Bronchial epithelial cell (primary cell): ENCODE measurements around the gene RAB3D. TPM values are rescaled to one million over a fixed set of nuclear protein-coding genes. Genes with fewer than 3 reads are reported as not detected.
"Not testable (repeated sequence)": the region's sequence is repeated elsewhere in the genome, so short reads cannot be mapped to it uniquely, and the experiment has no call there.

Experiments
- DNase-seq: peaks from one replicate; pipeline ENCODE4 v3.0.0-alpha.2; 2010; ENCODE audit warnings: low read depth
- FAIRE-seq: peaks from 2 replicates; lab custom pipeline; 2011; peaks lifted over from hg19 to GRCh38; lab: Jason Lieb, UNC
- H3K27me3 ChIP-seq: 2 replicates; pipeline ENCODE4 v1.5.1; 2011; ENCODE audit warnings: low read length; ENCODE audit not compliant: control insufficient read depth, insufficient read depth
- H3K36me3 ChIP-seq: 2 replicates; pipeline ENCODE4 v1.5.1; 2011; ENCODE audit warnings: low read length; ENCODE audit not compliant: control insufficient read depth, insufficient read depth
- H3K4me3 ChIP-seq: 2 replicates; pipeline ENCODE4 v1.5.1; 2011; ENCODE audit warnings: mild to moderate bottlenecking, low read depth, low read length, control low read depth
- total RNA-seq: library from RNA; depleted of rRNA; stranded (reverse); fragments of >200 nt; gene quantifications from 2 replicates; pipeline ENCODE4 v1.2.1, GENCODE V29; 2014
- TF ChIP-seq, protein P1 (sequence below): IDR thresholded peaks from 2 replicates; pipeline ENCODE4 v1.5.1; 2011; ENCODE audit warnings: mild to moderate bottlenecking, moderate library complexity, low read length, control low read depth, inconsistent platforms; ENCODE audit not compliant: insufficient read depth, severe bottlenecking

The RAB3D gene
- total RNA-seq, 1 donor from 2014 or later: 37.4 TPM

DNA sequence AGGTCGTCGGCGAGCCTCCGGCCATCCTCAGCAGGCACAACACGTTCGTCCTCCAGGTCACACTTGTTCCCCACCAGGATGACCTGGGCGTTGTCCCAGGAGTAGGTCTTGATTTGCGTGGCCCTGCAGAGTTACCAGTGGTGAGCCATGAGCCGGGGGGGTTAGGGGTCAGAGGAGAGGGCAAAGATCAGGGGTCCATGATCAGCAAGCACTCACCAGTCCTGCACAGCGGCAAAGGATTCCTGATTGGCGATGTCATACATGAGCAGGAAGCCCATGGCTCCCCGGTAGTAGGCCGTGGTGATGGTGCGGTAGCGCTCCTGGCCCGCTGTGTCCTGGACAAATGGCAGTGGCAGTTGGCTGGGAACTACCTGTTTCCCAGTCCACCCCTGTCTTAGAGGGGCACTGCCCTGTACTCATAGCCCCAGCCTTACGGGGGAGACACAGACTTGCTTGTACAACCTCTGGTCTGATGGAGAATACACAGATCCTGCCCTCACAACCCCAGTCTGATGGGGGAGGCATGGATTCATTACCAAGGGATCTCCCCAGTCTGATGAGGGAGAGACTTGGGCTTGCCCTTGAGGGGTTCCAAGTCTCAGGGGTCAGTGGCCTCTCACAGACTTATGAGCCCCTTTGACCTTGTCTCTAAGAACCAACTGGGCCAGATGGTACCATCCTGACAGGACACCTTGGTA, 3.9 kb downstream of the RAB3D start:
- H3K27me3 ChIP-seq: no peaks in the 10 kb centered on the region
- TF ChIP-seq, protein P1, sequence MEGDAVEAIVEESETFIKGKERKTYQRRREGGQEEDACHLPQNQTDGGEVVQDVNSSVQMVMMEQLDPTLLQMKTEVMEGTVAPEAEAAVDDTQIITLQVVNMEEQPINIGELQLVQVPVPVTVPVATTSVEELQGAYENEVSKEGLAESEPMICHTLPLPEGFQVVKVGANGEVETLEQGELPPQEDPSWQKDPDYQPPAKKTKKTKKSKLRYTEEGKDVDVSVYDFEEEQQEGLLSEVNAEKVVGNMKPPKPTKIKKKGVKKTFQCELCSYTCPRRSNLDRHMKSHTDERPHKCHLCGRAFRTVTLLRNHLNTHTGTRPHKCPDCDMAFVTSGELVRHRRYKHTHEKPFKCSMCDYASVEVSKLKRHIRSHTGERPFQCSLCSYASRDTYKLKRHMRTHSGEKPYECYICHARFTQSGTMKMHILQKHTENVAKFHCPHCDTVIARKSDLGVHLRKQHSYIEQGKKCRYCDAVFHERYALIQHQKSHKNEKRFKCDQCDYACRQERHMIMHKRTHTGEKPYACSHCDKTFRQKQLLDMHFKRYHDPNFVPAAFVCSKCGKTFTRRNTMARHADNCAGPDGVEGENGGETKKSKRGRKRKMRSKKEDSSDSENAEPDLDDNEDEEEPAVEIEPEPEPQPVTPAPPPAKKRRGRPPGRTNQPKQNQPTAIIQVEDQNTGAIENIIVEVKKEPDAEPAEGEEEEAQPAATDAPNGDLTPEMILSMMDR: no peak
- peaks cover 35% of the 10 kb centered on the region for H3K36me3 ChIP-seq
- DNase-seq: no peak
- FAIRE-seq: peak; percentile 43
- no peak overlapping the region for H3K4me3 ChIP-seq

DNA sequence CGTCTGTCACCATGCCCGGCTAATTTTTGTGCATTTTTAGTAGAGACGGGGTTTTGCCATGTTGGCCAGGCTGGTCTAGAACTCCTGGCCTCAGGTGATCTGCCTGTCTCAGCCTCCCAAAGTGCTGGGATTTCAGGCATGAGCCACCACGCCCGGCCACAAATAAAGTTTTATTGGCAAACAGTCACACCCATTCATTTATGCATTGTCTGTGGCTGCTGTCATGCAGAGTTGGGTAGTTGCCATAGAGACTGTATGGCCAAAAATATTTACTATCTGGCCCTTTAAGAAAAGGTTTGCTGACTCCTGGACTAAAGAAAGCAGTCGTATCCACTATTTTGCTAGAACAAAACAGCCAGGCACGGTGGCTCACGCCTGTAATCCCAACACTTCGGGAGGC, 5.6 kb downstream of the RAB3D start:
- FAIRE-seq, H3K4me3 ChIP-seq, H3K27me3 ChIP-seq, DNase-seq: not testable (repeated sequence)
- H3K36me3 ChIP-seq: peaks cover 37% of the 10 kb centered on the region

DNA sequence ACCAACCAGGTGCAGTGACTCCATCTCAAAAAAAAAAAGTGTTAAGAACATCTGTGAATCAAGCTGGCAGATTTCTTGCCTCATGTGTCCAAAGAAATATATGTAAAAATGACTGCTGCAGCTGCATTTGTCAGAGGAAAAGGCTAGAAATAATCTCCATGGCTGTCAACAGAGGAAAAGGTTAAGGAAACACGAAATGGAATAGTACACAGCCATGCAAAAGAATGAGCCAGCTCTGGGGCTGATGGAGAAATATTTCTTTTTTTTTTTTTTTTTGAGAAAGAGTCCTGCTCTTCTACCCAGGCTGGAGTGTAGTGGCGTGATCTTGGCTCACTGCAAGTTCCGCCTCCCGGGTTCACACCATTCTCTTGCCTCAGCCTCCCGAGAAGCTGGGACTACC, 6.6 kb downstream of the RAB3D start:
- DNase-seq: no peak
- FAIRE-seq: no peak
- Histone ChIP-seq H3K36me3 (peaks cover 37% of the 10 kb centered on the region), H3K27me3 (no peaks in the 10 kb centered on the region), H3K4me3 (no peak overlapping the region)
- TF ChIP-seq, protein P1: no peak

DNA sequence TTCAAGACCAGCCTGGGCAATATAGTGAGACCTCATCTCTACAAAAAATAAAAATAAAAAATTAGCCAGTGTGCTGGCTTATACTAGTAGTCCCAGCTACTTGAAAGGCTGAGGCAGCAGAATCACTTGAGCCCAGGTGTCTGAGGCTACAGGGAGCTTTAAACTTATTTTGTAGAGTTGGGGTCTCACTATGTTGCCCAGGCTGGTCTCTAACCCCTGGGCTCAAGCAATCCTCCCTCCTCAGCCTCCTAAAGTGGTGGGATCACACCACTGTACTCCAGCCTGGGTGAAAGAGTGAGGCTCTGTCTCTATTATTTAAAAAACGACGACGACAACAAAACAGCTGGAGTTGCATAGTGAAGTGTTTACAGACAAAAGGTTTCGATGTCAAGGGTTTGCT, 8.0 kb downstream of the RAB3D start:
- FAIRE-seq (no peak), DNase-seq (no peak)
- TF ChIP-seq, protein P1: no peak
- Histone ChIP-seq H3K4me3 (no peak overlapping the region), H3K36me3 (peaks cover 32% of the 10 kb centered on the region), H3K27me3 (no peaks in the 10 kb centered on the region)

DNA sequence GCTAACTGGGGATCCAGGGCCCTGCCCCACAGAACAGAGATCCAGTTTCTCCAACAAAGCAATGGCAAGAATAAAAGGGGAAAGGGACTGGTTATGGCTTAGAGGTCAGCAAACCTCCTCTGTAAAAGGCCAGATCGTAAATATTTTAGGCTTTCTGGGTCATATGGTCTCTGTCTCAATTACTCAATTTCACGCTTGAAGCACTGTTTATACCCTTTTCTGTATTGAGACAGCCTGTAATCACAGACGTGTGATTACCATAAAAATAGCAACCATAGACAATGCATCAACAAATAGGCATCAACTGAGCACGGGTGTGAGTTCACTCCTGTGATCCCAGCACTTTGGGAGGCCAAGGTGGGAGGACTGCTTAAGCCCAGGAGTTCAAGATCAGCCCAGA, 9.3 kb downstream of the RAB3D start:
- peaks cover 19% of the 10 kb centered on the region for H3K36me3 ChIP-seq
- no peaks in the 10 kb centered on the region for H3K27me3 ChIP-seq
- no peak overlapping the region for H3K4me3 ChIP-seq
- TF ChIP-seq, protein P1: no peak
- no peak for FAIRE-seq
- no peak for DNase-seq

DNA sequence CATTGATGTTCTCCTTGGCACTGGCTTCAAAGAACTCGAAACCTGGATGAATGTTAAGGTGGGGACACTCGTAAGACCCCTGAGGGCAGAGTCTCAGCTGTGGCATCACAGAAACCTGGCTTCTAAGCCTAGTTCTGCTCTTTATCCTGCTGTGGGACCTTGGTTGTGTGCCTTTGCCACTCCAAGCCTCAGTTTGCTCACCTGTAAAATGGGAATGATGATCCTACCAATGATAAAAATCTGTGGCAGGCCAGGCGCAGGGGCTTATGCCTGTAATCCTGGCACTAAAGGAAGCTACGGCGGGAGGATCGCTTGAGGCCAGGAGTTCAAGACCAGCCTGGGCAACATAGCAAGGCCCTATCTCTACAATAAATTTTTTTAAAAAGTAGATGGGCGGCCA, 13.9 kb downstream of the RAB3D start:
- Histone ChIP-seq H3K4me3 (no peak overlapping the region), H3K36me3 (peaks cover 2% of the 10 kb centered on the region), H3K27me3 (no peaks in the 10 kb centered on the region)
- FAIRE-seq (no peak), DNase-seq (no peak)
- TF ChIP-seq, protein P1: no peak
